Smooth muscle cell (in vitro differentiated cells): ENCODE data around the gene OR2A25. TPM values are rescaled to one million over a fixed set of nuclear protein-coding genes. Genes with fewer than 3 reads are reported as not detected.

ENCODE experiments used
- DNase-seq: peaks from one replicate; lab custom pipeline; 2025; ENCODE audit not compliant: unreplicated experiment; lab: John Stamatoyannopoulos, UW
- H2AFZ ChIP-seq: fragments of 200-600 bp; sonication (generic); 2 replicates; pipeline ENCODE4 v1.6.0; 2016; ENCODE audit warnings: antibody characterized with exemption, low read depth, mild to moderate bottlenecking
- H3F3A ChIP-seq: fragments of 200-600 bp; sonication (generic); 2 replicates; pipeline ENCODE4 v1.6.0; 2017; ENCODE audit warnings: antibody characterized with exemption, low read depth
- H3K27ac ChIP-seq: fragments of 200-600 bp; sonication (generic); 2 replicates; pipeline ENCODE4 v1.5.1; 2016; ENCODE audit warnings: low read depth, mild to moderate bottlenecking
- H3K27me3 ChIP-seq: fragments of 200-600 bp; sonication (generic); 2 replicates; pipeline ENCODE4 v1.6.1; 2016; ENCODE audit warnings: low read depth, mild to moderate bottlenecking
- H3K36me3 ChIP-seq: fragments of 200-600 bp; sonication (generic); 2 replicates; pipeline ENCODE4 v1.5.1; 2016; ENCODE audit warnings: low read depth
- H3K4me1 ChIP-seq: fragments of 200-600 bp; sonication (generic); 2 replicates; pipeline ENCODE4 v1.5.1; 2016; ENCODE audit warnings: low read depth
- H3K4me2 ChIP-seq: fragments of 200-600 bp; sonication (generic); 2 replicates; pipeline ENCODE4 v1.6.0; 2016; ENCODE audit warnings: mild to moderate bottlenecking
- H3K4me3 ChIP-seq: fragments of 200-600 bp; sonication (generic); 2 replicates; pipeline ENCODE4 v1.5.1; 2016; ENCODE audit warnings: mild to moderate bottlenecking
- H3K79me2 ChIP-seq: fragments of 200-600 bp; sonication (generic); 2 replicates; pipeline ENCODE4 v1.6.0; 2016; ENCODE audit warnings: low read depth, mild to moderate bottlenecking
- H3K9ac ChIP-seq: fragments of 200-600 bp; sonication (generic); 2 replicates; pipeline ENCODE4 v1.6.0; 2016; ENCODE audit warnings: low read depth
- H3K9me3 ChIP-seq: fragments of 200-600 bp; sonication (generic); replicated peaks from 2 replicates; pipeline ENCODE4 v1.5.1; 2016; ENCODE audit warnings: low read depth
- H4K20me1 ChIP-seq: fragments of 200-600 bp; sonication (generic); 2 replicates; pipeline ENCODE4 v1.6.0; 2016; ENCODE audit warnings: low read depth
- WGBS: methylation state at CpG from one replicate; pipeline ENCODE4 v1.1.7; 2016; ENCODE audit warnings: low lambda C conversion rate; 5-methylcytosine and 5-hydroxymethylcytosine counted together
- polyA plus RNA-seq: library from polyadenylated mRNA; unstranded; fragments of >200 nt; fragmentation: Nextera tagmentation; extraction: Ambion mirVana; gene quantifications from 2 replicates; pipeline ENCODE4 v1.2.1, GENCODE V29; 2016
- total RNA-seq: library from RNA; depleted of rRNA; stranded (reverse); fragments of >200 nt; gene quantifications from 2 replicates; pipeline ENCODE4 v1.2.3, GENCODE V29; 2014
- TF ChIP-seq, protein P1 (sequence below): fragments of 200-600 bp; sonication (generic); IDR thresholded peaks from 2 replicates; pipeline ENCODE4 v1.5.1; 2017; ENCODE audit warnings: borderline replicate concordance, mild to moderate bottlenecking, antibody characterized with exemption; ENCODE audit not compliant: insufficient read depth, poor library complexity, severe bottlenecking

Gene OR2A25
- total and polyA plus RNA-seq, 2 experiments from 2014 or later = not detected

DNA sequence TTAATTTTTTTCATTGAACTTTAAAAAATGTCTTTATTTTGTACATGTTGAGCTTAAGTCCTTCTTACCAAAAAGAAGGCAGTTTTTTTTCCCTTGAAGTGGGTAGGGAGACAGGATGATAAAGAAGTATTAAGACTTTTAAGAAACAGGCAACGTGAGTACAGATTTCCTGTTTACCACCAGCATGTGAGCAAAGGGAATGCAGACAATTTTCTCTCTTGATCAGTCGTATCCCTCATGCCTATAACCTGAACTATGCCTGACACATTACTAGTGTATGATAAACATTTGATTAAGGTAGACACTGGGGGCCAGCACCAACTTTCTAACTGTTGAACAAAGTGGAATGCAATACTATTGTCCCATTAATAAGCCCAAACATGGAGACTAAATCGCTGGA is 31.0 kb downstream of the OR2A25 start:
- H3K27ac ChIP-seq = no peak overlapping the region
- H3K4me3 ChIP-seq = no peak overlapping the region
- no peak overlapping the region for H3K9ac ChIP-seq
- H2AFZ ChIP-seq = no peak overlapping the region
- H3K4me2 ChIP-seq = no peak overlapping the region
- no peaks in the 10 kb centered on the region for H3F3A ChIP-seq
- no peaks in the 10 kb centered on the region for H3K79me2 ChIP-seq
- WGBS = 56% methylated on average over 3 of the region's 3 CpGs
- no peak for DNase-seq
- H3K9me3 ChIP-seq = no peaks in the 10 kb centered on the region
- TF ChIP-seq, protein P1, sequence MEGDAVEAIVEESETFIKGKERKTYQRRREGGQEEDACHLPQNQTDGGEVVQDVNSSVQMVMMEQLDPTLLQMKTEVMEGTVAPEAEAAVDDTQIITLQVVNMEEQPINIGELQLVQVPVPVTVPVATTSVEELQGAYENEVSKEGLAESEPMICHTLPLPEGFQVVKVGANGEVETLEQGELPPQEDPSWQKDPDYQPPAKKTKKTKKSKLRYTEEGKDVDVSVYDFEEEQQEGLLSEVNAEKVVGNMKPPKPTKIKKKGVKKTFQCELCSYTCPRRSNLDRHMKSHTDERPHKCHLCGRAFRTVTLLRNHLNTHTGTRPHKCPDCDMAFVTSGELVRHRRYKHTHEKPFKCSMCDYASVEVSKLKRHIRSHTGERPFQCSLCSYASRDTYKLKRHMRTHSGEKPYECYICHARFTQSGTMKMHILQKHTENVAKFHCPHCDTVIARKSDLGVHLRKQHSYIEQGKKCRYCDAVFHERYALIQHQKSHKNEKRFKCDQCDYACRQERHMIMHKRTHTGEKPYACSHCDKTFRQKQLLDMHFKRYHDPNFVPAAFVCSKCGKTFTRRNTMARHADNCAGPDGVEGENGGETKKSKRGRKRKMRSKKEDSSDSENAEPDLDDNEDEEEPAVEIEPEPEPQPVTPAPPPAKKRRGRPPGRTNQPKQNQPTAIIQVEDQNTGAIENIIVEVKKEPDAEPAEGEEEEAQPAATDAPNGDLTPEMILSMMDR = no peak
- no peaks in the 10 kb centered on the region for H3K36me3 ChIP-seq
- no peaks in the 10 kb centered on the region for H3K4me1 ChIP-seq
- no peaks in the 10 kb centered on the region for H3K27me3 ChIP-seq
- no peaks in the 10 kb centered on the region for H4K20me1 ChIP-seq

DNA sequence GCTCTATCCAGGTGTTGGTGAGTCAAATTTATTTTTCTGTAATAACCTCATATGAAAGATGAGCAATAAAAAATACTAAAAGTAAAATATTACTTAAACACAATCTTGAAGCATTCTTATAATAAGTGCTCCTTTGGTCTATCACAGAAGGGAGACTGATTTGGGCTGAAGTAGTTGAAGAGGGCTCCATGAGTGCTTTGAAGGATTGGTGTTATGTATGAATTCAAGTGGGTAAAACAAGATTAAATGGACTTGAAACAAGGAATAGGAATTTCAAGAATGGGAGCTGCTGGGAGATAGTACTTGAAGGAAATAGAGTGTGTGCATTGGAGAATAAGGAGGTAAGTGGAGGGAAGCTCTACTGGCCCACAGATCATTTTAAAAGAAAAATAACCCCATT is 32.4 kb downstream of the OR2A25 start:
- no peaks in the 10 kb centered on the region for H3F3A ChIP-seq

DNA sequence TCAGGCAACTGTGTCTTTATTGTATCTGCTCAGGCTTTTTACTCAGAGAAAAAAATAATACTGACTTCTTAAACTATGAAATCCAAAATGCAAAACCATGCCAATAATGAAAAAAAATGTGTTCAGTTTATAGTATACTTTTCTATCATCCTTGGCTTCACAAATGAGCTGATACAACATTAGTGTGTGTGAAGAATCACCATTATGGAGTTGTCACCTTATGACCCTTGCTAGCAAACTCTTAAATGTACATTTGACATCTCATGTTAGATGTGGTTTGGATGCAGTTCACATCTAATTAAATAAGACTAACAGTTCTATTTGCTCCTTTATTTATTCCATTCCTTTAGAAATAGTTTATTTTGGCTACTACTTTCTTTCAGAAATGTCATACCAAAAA is 35.6 kb downstream of the OR2A25 start:
- Histone ChIP-seq H3K9ac (no peak overlapping the region), H3K79me2 (no peaks in the 10 kb centered on the region), H3K36me3 (no peaks in the 10 kb centered on the region), H3K4me1 (no peaks in the 10 kb centered on the region), H2AFZ (no peak overlapping the region), H3K9me3 (no peaks in the 10 kb centered on the region), H3F3A (no peaks in the 10 kb centered on the region), H4K20me1 (no peaks in the 10 kb centered on the region), H3K27me3 (no peaks in the 10 kb centered on the region), H3K4me3 (no peak overlapping the region), H3K27ac (no peak overlapping the region), H3K4me2 (no peak overlapping the region)
- no peak for DNase-seq
- TF ChIP-seq, protein P1 = no peak

More for the DNA sequence above, 32.4 kb downstream of the OR2A25 start:
- Histone ChIP-seq H3K4me1 (no peaks in the 10 kb centered on the region), H3K27ac (no peak overlapping the region), H3K79me2 (no peaks in the 10 kb centered on the region), H2AFZ (no peak overlapping the region), H3K4me2 (no peak overlapping the region), H3K9me3 (no peaks in the 10 kb centered on the region), H3K9ac (no peak overlapping the region), H3K36me3 (no peaks in the 10 kb centered on the region), H4K20me1 (no peaks in the 10 kb centered on the region), H3K27me3 (no peaks in the 10 kb centered on the region), H3K4me3 (no peak overlapping the region)
- TF ChIP-seq, protein P1 = no peak
- no peak for DNase-seq

DNA sequence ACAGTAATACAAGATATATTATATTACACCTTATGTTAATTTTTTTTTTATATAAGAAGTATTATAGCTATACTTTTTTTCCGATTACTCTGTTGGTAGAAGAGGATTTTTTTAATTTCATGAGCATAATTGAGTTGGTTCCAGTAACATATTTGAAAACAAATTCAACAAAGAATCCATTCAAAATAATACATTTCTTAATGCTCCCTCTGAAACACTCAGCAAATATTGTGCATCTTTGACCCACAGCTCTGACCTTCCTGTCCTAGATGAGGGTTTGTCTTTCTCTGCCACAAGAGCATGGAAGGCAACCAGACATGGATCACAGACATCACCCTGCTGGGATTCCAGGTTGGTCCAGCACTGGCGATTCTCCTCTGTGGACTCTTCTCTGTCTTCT is 39.7 kb downstream of the OR2A25 start, which contains the start of gene OR2A2:
Gene OR2A2 (plus strand): TSS at position 301 of the 400 bp plus-strand sequence. CDS start 0 bp downstream, at position 301.
- H3F3A ChIP-seq = no peaks in the 10 kb centered on the region
- no peak within 1 kb of the TSS for H3K27ac ChIP-seq
- H3K4me3 ChIP-seq = no peak within 1 kb of the TSS
- no peak for DNase-seq
- H3K79me2 ChIP-seq = no peaks in the 10 kb centered on the region
- H3K9ac ChIP-seq = no peak within 1 kb of the TSS
- H3K9me3 ChIP-seq = no peaks in the 10 kb centered on the region
- WGBS = 92% methylated on average over 2 of the region's 2 CpGs
- TF ChIP-seq, protein P1 = no peak
- H3K36me3 ChIP-seq = no peaks in the 10 kb centered on the region
- H3K27me3 ChIP-seq = peaks cover 5% of the 10 kb centered on the region
- no peaks in the 10 kb centered on the region for H4K20me1 ChIP-seq
- H3K4me2 ChIP-seq = no peak within 1 kb of the TSS
- no peak within 1 kb of the TSS for H2AFZ ChIP-seq
- H3K4me1 ChIP-seq = no peaks in the 10 kb centered on the region
